Osteoblast (primary cell): ENCODE measurements around the gene RELB. TPM values are rescaled to one million over a fixed set of nuclear protein-coding genes. Genes with fewer than 3 reads are reported as not detected.

Experiments used
- DNase-seq: peaks from one replicate; pipeline ENCODE4 v3.0.0; 2011; ENCODE audit warnings: low spot score, mixed read lengths; ENCODE audit not compliant: insufficient read length; ENCODE audit errors: missing footprints
- H2AFZ ChIP-seq: 2 replicates; pipeline ENCODE4 v1.6.0; 2011; ENCODE audit warnings: mild to moderate bottlenecking, low read length
- H3K27ac ChIP-seq: 2 replicates; pipeline ENCODE4 v1.5.1; 2011; ENCODE audit warnings: mild to moderate bottlenecking, low read depth, low read length, moderate library complexity
- H3K27me3 ChIP-seq: 2 replicates; pipeline ENCODE4 v1.6.0; 2012; ENCODE audit warnings: mild to moderate bottlenecking, control low read depth, inconsistent platforms, low read length, moderate library complexity; ENCODE audit not compliant: insufficient read depth
- H3K36me3 ChIP-seq: 2 replicates; pipeline ENCODE4 v1.5.1; 2011; ENCODE audit warnings: mild to moderate bottlenecking, low read length, control low read depth, moderate library complexity; ENCODE audit not compliant: insufficient read depth
- H3K4me1 ChIP-seq: 2 replicates; pipeline ENCODE4 v1.5.1; 2011; ENCODE audit warnings: mild to moderate bottlenecking, low read length, control low read depth, moderate library complexity; ENCODE audit not compliant: insufficient read depth
- H3K4me2 ChIP-seq: 2 replicates; pipeline ENCODE4 v1.6.0; 2011; ENCODE audit warnings: mild to moderate bottlenecking, low read length; ENCODE audit not compliant: insufficient read depth
- H3K4me3 ChIP-seq: fragments of 200-600 bp; sonication (generic); 3 replicates; pipeline ENCODE4 v1.5.1; 2012; ENCODE audit warnings: mild to moderate bottlenecking, low read length, inconsistent platforms; ENCODE audit not compliant: insufficient read depth
- H3K79me2 ChIP-seq: 2 replicates; pipeline ENCODE4 v1.6.0; 2012; ENCODE audit warnings: mild to moderate bottlenecking, low read length, control low read depth, inconsistent platforms; ENCODE audit not compliant: insufficient read depth
- H3K9me3 ChIP-seq: 2 replicates; pipeline ENCODE4 v1.5.1; 2011; ENCODE audit warnings: low read depth, low read length, control low read depth
- H4K20me1 ChIP-seq: 2 replicates; pipeline ENCODE4 v1.6.0; 2012; ENCODE audit warnings: mild to moderate bottlenecking, low read length, control low read depth; ENCODE audit not compliant: insufficient read depth
- CTCF ChIP-seq: IDR thresholded peaks from 2 replicates; pipeline ENCODE4 v1.5.1; 2011; ENCODE audit warnings: mild to moderate bottlenecking, low read depth, low read length, moderate library complexity; ENCODE audit errors: extremely low read depth
- total RNA-seq: library from RNA; depleted of rRNA; stranded (reverse); fragments of >200 nt; gene quantifications from 2 replicates; pipeline ENCODE4 v1.2.3, GENCODE V29; 2012

The RELB gene
- total RNA-seq, 1 donor = 9.8 TPM

GRCh38 chr19:44990459-44990858, 10.8 kb upstream of the RELB start:
- H4K20me1 ChIP-seq = peaks cover 7% of the 10 kb centered on the region
- no peaks in the 10 kb centered on the region for H3K4me1 ChIP-seq
- H3K9me3 ChIP-seq = no peaks in the 10 kb centered on the region
- no peak for TF ChIP-seq CTCF
- H3K4me2 ChIP-seq = no peak overlapping the region
- H3K27ac ChIP-seq = no peak overlapping the region
- H3K27me3 ChIP-seq = no peaks in the 10 kb centered on the region
- DNase-seq = peak; percentile 62
- no peak overlapping the region for H2AFZ ChIP-seq
- no peak overlapping the region for H3K4me3 ChIP-seq
- peaks cover 41% of the 10 kb centered on the region for H3K36me3 ChIP-seq
- H3K79me2 ChIP-seq = no peaks in the 10 kb centered on the region

GRCh38 chr19:44990966-44991365, 10.3 kb upstream of the RELB start:
- Histone ChIP-seq H3K27me3 (no peaks in the 10 kb centered on the region), H3K79me2 (no peaks in the 10 kb centered on the region), H3K9me3 (no peaks in the 10 kb centered on the region), H3K4me2 (no peak overlapping the region), H3K4me3 (no peak overlapping the region), H3K4me1 (no peaks in the 10 kb centered on the region), H4K20me1 (peaks cover 7% of the 10 kb centered on the region), H2AFZ (no peak overlapping the region), H3K27ac (no peak overlapping the region), H3K36me3 (peaks cover 40% of the 10 kb centered on the region)
- peak; percentile 5 for DNase-seq
- TF ChIP-seq CTCF = no peak

- Histone ChIP-seq H3K4me1 (no peaks in the 10 kb centered on the region), H3K27me3 (no peaks in the 10 kb centered on the region), H3K4me2 (no peak overlapping the region), H4K20me1 (peaks cover 5% of the 10 kb centered on the region), H3K27ac (no peak overlapping the region), H3K9me3 (no peaks in the 10 kb centered on the region), H3K79me2 (no peaks in the 10 kb centered on the region), H3K4me3 (no peak overlapping the region), H2AFZ (no peak overlapping the region), H3K36me3 (peaks cover 31% of the 10 kb centered on the region)
- peak; percentile 60 for DNase-seq
- no peak for TF ChIP-seq CTCF
Measured at GRCh38 chr19:44992336-44993163, 8.7 kb upstream of the RELB start.

GRCh38 chr19:44993526-44993925, 7.7 kb upstream of the RELB start:
- Histone ChIP-seq H3K4me2 (no peak overlapping the region), H3K27ac (no peak overlapping the region), H4K20me1 (peaks cover 5% of the 10 kb centered on the region), H3K27me3 (no peaks in the 10 kb centered on the region), H3K79me2 (no peaks in the 10 kb centered on the region), H2AFZ (no peak overlapping the region), H3K4me1 (no peaks in the 10 kb centered on the region), H3K36me3 (peaks cover 31% of the 10 kb centered on the region), H3K4me3 (no peak overlapping the region), H3K9me3 (no peaks in the 10 kb centered on the region)
- DNase-seq = peak; percentile 27
- TF ChIP-seq CTCF = no peak
